Astrocyte (in vitro differentiated cells and primary cell): ENCODE measurements around the gene POLA1. TPM values are rescaled to one million over a fixed set of nuclear protein-coding genes. Genes with fewer than 3 reads are reported as not detected.
A peak's percentile ranks its signal among the peaks of the same experiment; 100 is the strongest.
"Not testable (repeated sequence)": the region's sequence is repeated elsewhere in the genome, so short reads cannot be mapped to it uniquely, and the experiment has no call there.

Experiments
- DNase-seq: peaks from one replicate; pipeline ENCODE4 v3.0.0-alpha.2; 2010; ENCODE audit warnings: low read depth
- FAIRE-seq: peaks from 2 replicates; lab custom pipeline; 2011; peaks lifted over from hg19 to GRCh38; lab: Jason Lieb, UNC
- H2AFZ ChIP-seq: 2 replicates; pipeline ENCODE4 v1.6.0; 2012; ENCODE audit warnings: low read depth, low read length, inconsistent platforms
- H3K27ac ChIP-seq: 2 replicates; pipeline ENCODE4 v1.5.1; 2011; ENCODE audit warnings: low read depth, low read length, inconsistent platforms
- H3K27me3 ChIP-seq: 2 replicates; pipeline ENCODE4 v1.6.0; 2011; ENCODE audit warnings: low read length, inconsistent platforms; ENCODE audit not compliant: insufficient read depth
- H3K36me3 ChIP-seq: 2 replicates; pipeline ENCODE4 v1.5.1; 2011; ENCODE audit warnings: low read length, inconsistent platforms; ENCODE audit not compliant: insufficient read depth
- H3K4me1 ChIP-seq: 2 replicates; pipeline ENCODE4 v1.5.1; 2011; ENCODE audit warnings: low read length, inconsistent platforms; ENCODE audit not compliant: insufficient read depth
- H3K4me2 ChIP-seq: 2 replicates; pipeline ENCODE4 v1.6.0; 2012; ENCODE audit warnings: low read length, inconsistent platforms
- H3K4me3 ChIP-seq: 2 replicates; pipeline ENCODE4 v1.5.1; 2011; ENCODE audit warnings: low read depth, mild to moderate bottlenecking, low read length, inconsistent platforms; ENCODE audit not compliant: insufficient read depth
- H3K79me2 ChIP-seq: 2 replicates; pipeline ENCODE4 v1.6.0; 2012; ENCODE audit warnings: mild to moderate bottlenecking, low read length, inconsistent platforms; ENCODE audit not compliant: insufficient read depth
- H3K9ac ChIP-seq: 2 replicates; pipeline ENCODE4 v1.6.0; 2012; ENCODE audit warnings: mild to moderate bottlenecking, low read length, inconsistent platforms
- H3K9me3 ChIP-seq: 2 replicates; pipeline ENCODE4 v1.5.1; 2012; ENCODE audit warnings: low read depth, mild to moderate bottlenecking, low read length, inconsistent platforms; ENCODE audit not compliant: insufficient read depth
- H4K20me1 ChIP-seq: 2 replicates; pipeline ENCODE4 v1.6.0; 2012; ENCODE audit warnings: low read length, inconsistent platforms; ENCODE audit not compliant: insufficient read depth
- H3K27ac Mint-ChIP-seq: one replicate; pipeline ENCODE4 v1.8.0; 2021; ENCODE audit warnings: mild to moderate bottlenecking, mixed read lengths; ENCODE audit not compliant: unreplicated experiment
- H3K27me3 Mint-ChIP-seq: one replicate; pipeline ENCODE4 v1.8.0; 2021; ENCODE audit warnings: low read depth, mixed read lengths; ENCODE audit not compliant: unreplicated experiment
- H3K36me3 Mint-ChIP-seq: one replicate; pipeline ENCODE4 v1.8.0; 2021; ENCODE audit warnings: low read depth, mixed read lengths; ENCODE audit not compliant: unreplicated experiment
- H3K4me1 Mint-ChIP-seq: one replicate; pipeline ENCODE4 v1.8.0; 2021; ENCODE audit warnings: low read depth, mixed read lengths; ENCODE audit not compliant: unreplicated experiment
- H3K4me3 Mint-ChIP-seq: one replicate; pipeline ENCODE4 v1.8.0; 2021; ENCODE audit warnings: mild to moderate bottlenecking, moderate library complexity, mixed read lengths; ENCODE audit not compliant: unreplicated experiment
- H3K9me3 Mint-ChIP-seq: one replicate; pipeline ENCODE4 v1.8.0; 2021; ENCODE audit warnings: mild to moderate bottlenecking, mixed read lengths; ENCODE audit not compliant: unreplicated experiment
- CTCF ChIP-seq: IDR thresholded peaks from 2 replicates; pipeline ENCODE4 v1.5.1; 2011; ENCODE audit warnings: low read depth, mild to moderate bottlenecking, inconsistent platforms, low read length, moderate library complexity; ENCODE audit not compliant: insufficient read depth
- EZH2 ChIP-seq: IDR thresholded peaks from 2 replicates; pipeline ENCODE4 v1.6.1; 2012; ENCODE audit warnings: mild to moderate bottlenecking, low read length, inconsistent platforms; ENCODE audit not compliant: insufficient read depth
- total RNA-seq: library from RNA; stranded (reverse); gene quantifications from 2 replicates; pipeline ENCODE4 v1.2.1, GENCODE V29; 2021

POLA1 gene
- total RNA-seq, 1 donor from 2014 or later: 4.9 TPM

- DNase-seq (no peak), FAIRE-seq (no peak)
- H3K79me2 ChIP-seq: no peaks in the 10 kb centered on the region
- Mint-ChIP-seq H3K27ac (no peak overlapping the region), H3K27me3 (no peaks in the 10 kb centered on the region), H3K4me1 (no peaks in the 10 kb centered on the region), H3K36me3 (no peaks in the 10 kb centered on the region), H3K9me3 (no peaks in the 10 kb centered on the region), H3K4me3 (no peak overlapping the region)
- H2AFZ ChIP-seq: no peak overlapping the region
- no peak overlapping the region for H3K27ac ChIP-seq
- H3K4me1 ChIP-seq: peaks cover 2% of the 10 kb centered on the region
- no peaks in the 10 kb centered on the region for H3K36me3 ChIP-seq
- H3K4me3 ChIP-seq: no peak overlapping the region
- no peaks in the 10 kb centered on the region for H3K9me3 ChIP-seq
- no peaks in the 10 kb centered on the region for H4K20me1 ChIP-seq
- H3K4me2 ChIP-seq: no peak overlapping the region
- no peak overlapping the region for H3K9ac ChIP-seq
- H3K27me3 ChIP-seq: no peaks in the 10 kb centered on the region
- TF ChIP-seq EZH2 (no peak), CTCF (no peak)
Observed at GRCh38 chrX:24860140-24860539, 166.4 kb downstream of the POLA1 start.

GRCh38 chrX:24862343-24862742, 168.6 kb downstream of the POLA1 start:
- Mint-ChIP-seq H3K4me1 (no peaks in the 10 kb centered on the region), H3K36me3 (no peaks in the 10 kb centered on the region), H3K9me3 (no peaks in the 10 kb centered on the region), H3K27me3 (no peaks in the 10 kb centered on the region), H3K27ac (no peak overlapping the region), H3K4me3 (no peak overlapping the region)
- no peaks in the 10 kb centered on the region for H3K9me3 ChIP-seq
- no peaks in the 10 kb centered on the region for H4K20me1 ChIP-seq
- no peak overlapping the region for H2AFZ ChIP-seq
- no peak overlapping the region for H3K9ac ChIP-seq
- no peak overlapping the region for H3K27ac ChIP-seq
- H3K79me2 ChIP-seq: no peaks in the 10 kb centered on the region
- no peaks in the 10 kb centered on the region for H3K36me3 ChIP-seq
- H3K4me3 ChIP-seq: no peak overlapping the region
- FAIRE-seq (peak; percentile 90), DNase-seq (peak; percentile 18)
- no peak for TF ChIP-seq CTCF
- TF ChIP-seq EZH2: no peak
- H3K27me3 ChIP-seq: no peaks in the 10 kb centered on the region
- H3K4me2 ChIP-seq: no peak overlapping the region
- peaks cover 2% of the 10 kb centered on the region for H3K4me1 ChIP-seq

- not testable (repeated sequence) for H3K36me3 ChIP-seq, FAIRE-seq, H3K27ac Mint-ChIP-seq, H2AFZ ChIP-seq, H3K9ac ChIP-seq, DNase-seq, H3K4me1 ChIP-seq, H3K79me2 ChIP-seq, H3K4me2 ChIP-seq, H4K20me1 ChIP-seq, H3K4me3 Mint-ChIP-seq, H3K4me1 Mint-ChIP-seq, H3K27ac ChIP-seq, H3K27me3 ChIP-seq, H3K36me3 Mint-ChIP-seq, H3K9me3 ChIP-seq, H3K9me3 Mint-ChIP-seq, H3K4me3 ChIP-seq, H3K27me3 Mint-ChIP-seq
Observed at GRCh38 chrX:24863779-24864178, 170.1 kb downstream of the POLA1 start.
